Measurements from ENCODE around the gene TRPM2.

GRCh38 chr21:44427241-44428120 is 74.1 kb downstream of the TRPM2 start:
- TF ChIP-seq FOXJ3 (CRISPR knock-in tag; IDR thresholded peaks at IDR 0.05; ENCODE audit: borderline replicate concordance) = no peak
- no peak for TF ChIP-seq ESRRA (CRISPR knock-in tag; IDR thresholded peaks at IDR 0.05; ENCODE audit: low read depth)
- no peak for TF ChIP-seq HNRNPUL1 (IDR thresholded peaks at IDR 0.05; ENCODE audit: low read depth, low read length)
- TF ChIP-seq ZFP36 (IDR thresholded peaks at IDR 0.05; ENCODE audit: borderline replicate concordance, low read depth, low read length, partially characterized antibody) = no peak
- no peak for TF ChIP-seq ZNF3 (CRISPR knock-in tag; IDR thresholded peaks at IDR 0.05)
- TF ChIP-seq, protein P1, sequence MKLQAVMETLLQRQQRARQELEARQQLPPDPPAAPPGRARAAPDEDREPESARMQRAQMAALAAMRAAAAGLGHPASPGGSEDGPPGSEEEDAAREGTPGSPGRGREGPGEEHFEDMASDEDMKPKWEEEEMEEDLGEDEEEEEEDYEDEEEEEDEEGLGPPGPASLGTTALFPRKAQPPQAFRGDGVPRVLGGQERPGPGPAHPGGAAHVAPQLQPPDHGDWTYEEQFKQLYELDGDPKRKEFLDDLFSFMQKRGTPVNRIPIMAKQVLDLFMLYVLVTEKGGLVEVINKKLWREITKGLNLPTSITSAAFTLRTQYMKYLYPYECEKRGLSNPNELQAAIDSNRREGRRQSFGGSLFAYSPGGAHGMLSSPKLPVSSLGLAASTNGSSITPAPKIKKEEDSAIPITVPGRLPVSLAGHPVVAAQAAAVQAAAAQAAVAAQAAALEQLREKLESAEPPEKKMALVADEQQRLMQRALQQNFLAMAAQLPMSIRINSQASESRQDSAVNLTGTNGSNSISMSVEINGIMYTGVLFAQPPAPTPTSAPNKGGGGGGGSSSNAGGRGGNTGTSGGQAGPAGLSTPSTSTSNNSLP (IDR thresholded peaks at IDR 0.05; ENCODE audit: low read depth, low read length) = no peak
- TF ChIP-seq FOSL2 (CRISPR knock-in tag; IDR thresholded peaks at IDR 0.05) = no peak
- no peak for TF ChIP-seq TCF12 (IDR thresholded peaks at IDR 0.05)
- no peak for TF ChIP-seq TCF12 (CRISPR knock-in tag; IDR thresholded peaks at IDR 0.05)
- no peak for TF ChIP-seq AKAP8 (CRISPR knock-in tag; IDR thresholded peaks at IDR 0.05)
- no peak for TF ChIP-seq ZNF44 (CRISPR knock-in tag; IDR thresholded peaks at IDR 0.05)

Measured in HepG2 (cell line).